ENCODE data around the gene MROH9. TPM values are rescaled to one million over a fixed set of nuclear protein-coding genes. Genes with fewer than 3 reads are reported as not detected.

Gene MROH9
- total RNA-seq, 4 donors from 2014 or later, result not detected

- ATAC-seq, result no peak
- H3K27ac ChIP-seq, result no peak overlapping the region
- H3K4me3 ChIP-seq, result no peak overlapping the region
- intact Hi-C loops (cut with DNase I; ENCODE audit: low total_unique reads), result no loop called here
- TF ChIP-seq, protein P1, sequence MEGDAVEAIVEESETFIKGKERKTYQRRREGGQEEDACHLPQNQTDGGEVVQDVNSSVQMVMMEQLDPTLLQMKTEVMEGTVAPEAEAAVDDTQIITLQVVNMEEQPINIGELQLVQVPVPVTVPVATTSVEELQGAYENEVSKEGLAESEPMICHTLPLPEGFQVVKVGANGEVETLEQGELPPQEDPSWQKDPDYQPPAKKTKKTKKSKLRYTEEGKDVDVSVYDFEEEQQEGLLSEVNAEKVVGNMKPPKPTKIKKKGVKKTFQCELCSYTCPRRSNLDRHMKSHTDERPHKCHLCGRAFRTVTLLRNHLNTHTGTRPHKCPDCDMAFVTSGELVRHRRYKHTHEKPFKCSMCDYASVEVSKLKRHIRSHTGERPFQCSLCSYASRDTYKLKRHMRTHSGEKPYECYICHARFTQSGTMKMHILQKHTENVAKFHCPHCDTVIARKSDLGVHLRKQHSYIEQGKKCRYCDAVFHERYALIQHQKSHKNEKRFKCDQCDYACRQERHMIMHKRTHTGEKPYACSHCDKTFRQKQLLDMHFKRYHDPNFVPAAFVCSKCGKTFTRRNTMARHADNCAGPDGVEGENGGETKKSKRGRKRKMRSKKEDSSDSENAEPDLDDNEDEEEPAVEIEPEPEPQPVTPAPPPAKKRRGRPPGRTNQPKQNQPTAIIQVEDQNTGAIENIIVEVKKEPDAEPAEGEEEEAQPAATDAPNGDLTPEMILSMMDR (IDR thresholded peaks at IDR 0.05 in 4 of 5, conservative IDR thresholded peaks at IDR 0.05 in 1 of 5), result no peak
- TF ChIP-seq POLR2A (IDR thresholded peaks at IDR 0.05), result no peak
- H3K27me3 ChIP-seq, result no peaks in the 10 kb centered on the region
- no peaks in the 10 kb centered on the region for H3K4me1 ChIP-seq
- DNase-seq, result no peak
- in situ Hi-C loops (cut with MboI; ENCODE audit: low sequenced_read_pairs in 4 of 4), result no loop called here
- no peaks in the 10 kb centered on the region for H3K9me3 ChIP-seq
- no peaks in the 10 kb centered on the region for H3K36me3 ChIP-seq
Measured at GRCh38 chr1:170993151-170993550, 57.8 kb downstream of the MROH9 start.

GRCh38 chr1:170993717-170994116 is 58.4 kb downstream of the MROH9 start:
- TF ChIP-seq, protein P1 (IDR thresholded peaks at IDR 0.05 in 4 of 5, conservative IDR thresholded peaks at IDR 0.05 in 1 of 5), result no peak
- no peak for TF ChIP-seq POLR2A (IDR thresholded peaks at IDR 0.05)
- Histone ChIP-seq H3K4me1 (no peaks in the 10 kb centered on the region), H3K36me3 (no peaks in the 10 kb centered on the region), H3K9me3 (no peaks in the 10 kb centered on the region), H3K27me3 (no peaks in the 10 kb centered on the region), H3K4me3 (no peak overlapping the region), H3K27ac (no peak overlapping the region)
- intact Hi-C loops (cut with DNase I; ENCODE audit: low total_unique reads), result no loop called here
- in situ Hi-C loops (cut with MboI; ENCODE audit: low sequenced_read_pairs in 4 of 4), result no loop called here
- ATAC-seq (no peak), DNase-seq (no peak)

GRCh38 chr1:171014880-171015279 is 79.5 kb downstream of the MROH9 start:
- DNase-seq (no peak), ATAC-seq (no peak)
- H3K27me3 ChIP-seq, result no peaks in the 10 kb centered on the region
- no peak for TF ChIP-seq POLR2A (IDR thresholded peaks at IDR 0.05)
- TF ChIP-seq, protein P1 (IDR thresholded peaks at IDR 0.05 in 4 of 5, conservative IDR thresholded peaks at IDR 0.05 in 1 of 5), result no peak
- H3K9me3 ChIP-seq, result no peaks in the 10 kb centered on the region
- H3K27ac ChIP-seq, result no peak overlapping the region
- in situ Hi-C loops (cut with MboI; ENCODE audit: low sequenced_read_pairs in 4 of 4) (no loop called here), intact Hi-C loops (cut with DNase I; ENCODE audit: low total_unique reads) (no loop called here)
- H3K4me3 ChIP-seq, result no peak overlapping the region
- H3K36me3 ChIP-seq, result no peaks in the 10 kb centered on the region
- H3K4me1 ChIP-seq, result no peaks in the 10 kb centered on the region

GRCh38 chr1:171017426-171017825 is 82.1 kb downstream of the MROH9 start:
- TF ChIP-seq, protein P1 (IDR thresholded peaks at IDR 0.05 in 4 of 5, conservative IDR thresholded peaks at IDR 0.05 in 1 of 5), result no peak
- no peak for TF ChIP-seq POLR2A (IDR thresholded peaks at IDR 0.05)
- peaks cover 0 to 5% (median 0%) of the 10 kb centered on the region in 3 donors for H3K9me3 ChIP-seq
- no peak overlapping the region for H3K4me3 ChIP-seq
- DNase-seq, result no peak
- no peak overlapping the region for H3K27ac ChIP-seq
- intact Hi-C loops (cut with DNase I; ENCODE audit: low total_unique reads), result no loop called here
- H3K27me3 ChIP-seq, result no peaks in the 10 kb centered on the region
- H3K4me1 ChIP-seq, result no peaks in the 10 kb centered on the region
- in situ Hi-C loops (cut with MboI; ENCODE audit: low sequenced_read_pairs in 4 of 4), result no loop called here
- H3K36me3 ChIP-seq, result no peaks in the 10 kb centered on the region
- no peak for ATAC-seq

- intact Hi-C loops (cut with DNase I; ENCODE audit: low total_unique reads), result no loop called here
- Histone ChIP-seq H3K4me1 (no peaks in the 10 kb centered on the region), H3K36me3 (no peaks in the 10 kb centered on the region), H3K4me3 (no peak overlapping the region), H3K27ac (no peak overlapping the region), H3K27me3 (no peaks in the 10 kb centered on the region), H3K9me3 (peaks cover 0 to 5% (median 0%) of the 10 kb centered on the region in 3 donors)
- ATAC-seq (no peak), DNase-seq (no peak)
- in situ Hi-C loops (cut with MboI; ENCODE audit: low sequenced_read_pairs in 4 of 4), result no loop called here
- TF ChIP-seq, protein P1 (IDR thresholded peaks at IDR 0.05 in 4 of 5, conservative IDR thresholded peaks at IDR 0.05 in 1 of 5), result no peak
- TF ChIP-seq POLR2A (IDR thresholded peaks at IDR 0.05), result no peak
Measured at GRCh38 chr1:171019971-171020370, 84.6 kb downstream of the MROH9 start.
